Osteoblast (primary cell): ENCODE data around the gene GKN2. TPM values are rescaled to one million over a fixed set of nuclear protein-coding genes. Genes with fewer than 3 reads are reported as not detected.

Experiments used
- DNase-seq: peaks from one replicate; pipeline ENCODE4 v3.0.0; 2011; ENCODE audit warnings: low spot score, mixed read lengths; ENCODE audit not compliant: insufficient read length; ENCODE audit errors: missing footprints
- H2AFZ ChIP-seq: 2 replicates; pipeline ENCODE4 v1.6.0; 2011; ENCODE audit warnings: mild to moderate bottlenecking, low read length
- H3K27ac ChIP-seq: 2 replicates; pipeline ENCODE4 v1.5.1; 2011; ENCODE audit warnings: mild to moderate bottlenecking, low read depth, low read length, moderate library complexity
- H3K27me3 ChIP-seq: 2 replicates; pipeline ENCODE4 v1.6.0; 2012; ENCODE audit warnings: mild to moderate bottlenecking, control low read depth, inconsistent platforms, low read length, moderate library complexity; ENCODE audit not compliant: insufficient read depth
- H3K36me3 ChIP-seq: 2 replicates; pipeline ENCODE4 v1.5.1; 2011; ENCODE audit warnings: mild to moderate bottlenecking, low read length, control low read depth, moderate library complexity; ENCODE audit not compliant: insufficient read depth
- H3K4me1 ChIP-seq: 2 replicates; pipeline ENCODE4 v1.5.1; 2011; ENCODE audit warnings: mild to moderate bottlenecking, low read length, control low read depth, moderate library complexity; ENCODE audit not compliant: insufficient read depth
- H3K4me2 ChIP-seq: 2 replicates; pipeline ENCODE4 v1.6.0; 2011; ENCODE audit warnings: mild to moderate bottlenecking, low read length; ENCODE audit not compliant: insufficient read depth
- H3K4me3 ChIP-seq: fragments of 200-600 bp; sonication (generic); 3 replicates; pipeline ENCODE4 v1.5.1; 2012; ENCODE audit warnings: mild to moderate bottlenecking, low read length, inconsistent platforms; ENCODE audit not compliant: insufficient read depth
- H3K79me2 ChIP-seq: 2 replicates; pipeline ENCODE4 v1.6.0; 2012; ENCODE audit warnings: mild to moderate bottlenecking, low read length, control low read depth, inconsistent platforms; ENCODE audit not compliant: insufficient read depth
- H3K9me3 ChIP-seq: 2 replicates; pipeline ENCODE4 v1.5.1; 2011; ENCODE audit warnings: low read depth, low read length, control low read depth
- H4K20me1 ChIP-seq: 2 replicates; pipeline ENCODE4 v1.6.0; 2012; ENCODE audit warnings: mild to moderate bottlenecking, low read length, control low read depth; ENCODE audit not compliant: insufficient read depth
- CTCF ChIP-seq: IDR thresholded peaks from 2 replicates; pipeline ENCODE4 v1.5.1; 2011; ENCODE audit warnings: mild to moderate bottlenecking, low read depth, low read length, moderate library complexity; ENCODE audit errors: extremely low read depth
- total RNA-seq: library from RNA; depleted of rRNA; stranded (reverse); fragments of >200 nt; gene quantifications from 2 replicates; pipeline ENCODE4 v1.2.3, GENCODE V29; 2012

GKN2 gene
- total RNA-seq, 1 donor: not detected

GRCh38 chr2:68932402-68932801 is 20.3 kb downstream of the GKN2 start:
- Histone ChIP-seq H3K79me2 (no peaks in the 10 kb centered on the region), H3K4me2 (no peak overlapping the region), H3K4me1 (peaks cover 20% of the 10 kb centered on the region), H3K36me3 (no peaks in the 10 kb centered on the region), H3K4me3 (no peak overlapping the region), H3K9me3 (no peaks in the 10 kb centered on the region), H3K27me3 (peaks cover 3% of the 10 kb centered on the region), H3K27ac (no peak overlapping the region), H2AFZ (no peak overlapping the region), H4K20me1 (no peaks in the 10 kb centered on the region)
- no peak for TF ChIP-seq CTCF
- no peak for DNase-seq

- Histone ChIP-seq H2AFZ (no peak overlapping the region), H3K4me2 (no peak overlapping the region), H3K79me2 (no peaks in the 10 kb centered on the region), H4K20me1 (no peaks in the 10 kb centered on the region), H3K27me3 (peaks cover 4% of the 10 kb centered on the region), H3K9me3 (no peaks in the 10 kb centered on the region), H3K4me3 (no peak overlapping the region), H3K27ac (no peak overlapping the region), H3K36me3 (no peaks in the 10 kb centered on the region), H3K4me1 (peaks cover 17% of the 10 kb centered on the region)
- no peak for TF ChIP-seq CTCF
- DNase-seq: no peak
These were observed 20.9 kb downstream of the GKN2 start for GRCh38 chr2:68931799-68932198.

- Histone ChIP-seq H2AFZ (no peak overlapping the region), H3K79me2 (no peaks in the 10 kb centered on the region), H4K20me1 (no peaks in the 10 kb centered on the region), H3K36me3 (no peaks in the 10 kb centered on the region), H3K9me3 (no peaks in the 10 kb centered on the region), H3K4me2 (no peak overlapping the region), H3K4me1 (peaks cover 12% of the 10 kb centered on the region), H3K27ac (no peak overlapping the region), H3K27me3 (peaks cover 10% of the 10 kb centered on the region), H3K4me3 (no peak overlapping the region)
- no peak for DNase-seq
- no peak for TF ChIP-seq CTCF
These were observed 21.5 kb downstream of the GKN2 start for GRCh38 chr2:68931149-68931711.

- Histone ChIP-seq H3K27ac (no peak overlapping the region), H4K20me1 (no peaks in the 10 kb centered on the region), H2AFZ (no peak overlapping the region), H3K9me3 (no peaks in the 10 kb centered on the region), H3K4me1 (no peaks in the 10 kb centered on the region), H3K79me2 (no peaks in the 10 kb centered on the region), H3K36me3 (no peaks in the 10 kb centered on the region), H3K27me3 (peaks cover 15% of the 10 kb centered on the region), H3K4me2 (no peak overlapping the region), H3K4me3 (no peak overlapping the region)
- no peak for TF ChIP-seq CTCF
- peak; percentile 54 for DNase-seq
These were observed 25.9 kb downstream of the GKN2 start for GRCh38 chr2:68926796-68927195.
